GM10266 (cell line): Measurements from ENCODE around the gene KLRK1.
"Not testable (repeated sequence)": the region's sequence is repeated elsewhere in the genome, so short reads cannot be mapped to it uniquely, and the experiment has no call there.

Experiments used
- DNase-seq: peaks from one replicate; pipeline ENCODE4 v3.0.0; 2012; ENCODE audit errors: extremely low spot score
- CTCF ChIP-seq: IDR thresholded peaks from 2 replicates; pipeline ENCODE4 v1.5.1; 2012; ENCODE audit warnings: mild to moderate bottlenecking, low read depth; ENCODE audit not compliant: control insufficient read depth, insufficient read depth; ENCODE audit errors: missing control alignments

Gene KLRK1

GRCh38 chr12:10381928-10382628, 7.8 kb downstream of the KLRK1 start:
- DNase-seq = no peak

GRCh38 chr12:10378737-10379136, 11.1 kb downstream of the KLRK1 start:
- DNase-seq = not testable (repeated sequence)

More at GRCh38 chr12:10381928-10382628, 7.8 kb downstream of the KLRK1 start:
- TF ChIP-seq CTCF = no peak

- no peak for TF ChIP-seq CTCF
- no peak for DNase-seq
These were observed 15.2 kb downstream of the KLRK1 start for GRCh38 chr12:10374624-10375018.

GRCh38 chr12:10372559-10372958, 17.3 kb downstream of the KLRK1 start:
- DNase-seq = no peak
- no peak for TF ChIP-seq CTCF

- DNase-seq = not testable (repeated sequence)
These were observed 17.8 kb downstream of the KLRK1 start for GRCh38 chr12:10371893-10372535.

DNA sequence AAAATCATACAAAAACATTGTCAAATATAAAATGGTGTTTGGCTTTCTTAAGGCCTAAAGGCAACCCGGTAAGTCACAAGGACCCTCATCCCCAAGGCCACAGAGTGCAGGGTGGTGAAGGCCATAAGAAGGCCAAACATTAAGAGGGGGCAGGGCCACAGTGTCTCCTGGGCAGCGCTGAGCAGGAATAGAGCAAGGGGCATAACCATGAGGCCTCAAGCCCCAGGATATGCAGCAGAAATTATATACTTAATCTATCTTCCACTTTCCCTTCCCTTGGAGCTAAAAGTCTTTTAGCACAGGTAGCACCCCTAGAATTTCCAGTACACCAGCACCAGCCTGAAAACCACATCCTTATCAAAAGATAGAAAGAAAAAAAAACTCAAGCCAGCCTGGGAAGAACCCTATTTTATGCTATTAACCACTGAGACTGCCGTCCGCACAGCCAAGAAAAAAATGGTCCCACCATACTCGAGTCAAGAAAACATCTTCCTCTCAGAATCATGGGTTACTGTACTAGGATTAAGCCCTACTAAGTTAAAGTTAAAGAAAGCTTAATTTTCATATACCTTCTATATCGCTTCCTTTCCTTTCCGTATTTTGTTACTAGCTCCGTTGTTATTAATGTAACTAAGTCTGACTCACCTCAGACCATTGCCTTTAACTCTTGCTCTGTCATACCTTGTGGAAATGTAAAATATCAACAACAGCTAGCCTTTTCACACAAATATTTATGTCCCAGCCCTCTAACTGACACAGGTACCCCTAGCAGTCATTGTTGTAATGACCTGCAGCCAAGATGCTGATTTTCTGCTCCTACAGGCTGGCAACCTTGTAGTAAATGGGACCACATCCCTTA, 20.1 kb downstream of the KLRK1 start:
- no peak for DNase-seq
- TF ChIP-seq CTCF = no peak

DNA sequence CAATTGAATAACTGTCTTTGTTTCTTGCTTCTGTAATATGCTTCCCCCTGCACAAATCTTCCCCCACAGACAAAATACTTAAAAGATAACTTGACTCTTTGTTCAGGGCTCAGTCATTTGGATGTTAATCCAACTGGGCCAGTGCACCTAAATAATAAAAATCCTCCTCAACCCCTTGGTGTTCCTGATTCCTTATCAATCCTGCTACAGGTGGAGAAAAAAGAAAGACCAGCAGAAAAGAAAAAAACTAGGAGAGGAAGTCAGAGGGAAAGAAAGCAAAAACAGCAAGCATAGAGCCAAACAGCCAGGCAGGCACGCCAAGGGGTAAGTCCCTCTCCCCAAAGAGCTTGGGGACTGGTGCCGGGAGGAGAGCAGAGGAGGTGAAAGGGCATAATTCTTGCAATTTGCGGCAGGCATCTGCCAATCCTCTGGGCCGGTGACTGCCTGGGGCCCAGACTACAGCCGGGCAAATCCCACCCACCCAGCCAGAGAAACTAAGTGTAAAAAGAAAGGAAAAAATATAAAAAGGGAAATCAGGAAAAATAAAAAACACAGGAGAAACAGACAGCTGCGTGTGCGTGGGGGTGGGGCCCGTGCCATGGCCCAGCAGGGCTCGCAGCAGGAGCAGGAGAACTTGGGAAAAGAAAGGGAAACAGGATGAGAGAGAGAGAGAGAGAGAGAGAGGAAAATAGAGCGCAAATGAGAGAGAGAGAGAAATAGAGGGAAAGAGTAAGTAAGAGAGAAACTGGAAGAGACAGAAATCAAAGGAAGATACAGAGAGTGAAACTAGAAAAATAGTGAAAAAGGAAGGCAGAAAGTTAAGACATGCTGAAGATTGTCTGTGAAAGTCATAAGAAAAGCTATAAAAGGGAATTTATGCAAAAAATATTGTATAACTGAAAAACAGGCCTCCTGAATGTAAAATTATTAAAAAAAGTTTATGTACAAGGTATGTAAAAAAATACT, 21.4 kb downstream of the KLRK1 start:
- no peak for TF ChIP-seq CTCF
- DNase-seq = no peak

GRCh38 chr12:10367714-10368113, 22.1 kb downstream of the KLRK1 start:
- DNase-seq = not testable (repeated sequence)
